GM23338 (cell line): ENCODE data around the gene IL22RA2. TPM values are rescaled to one million over a fixed set of nuclear protein-coding genes. Genes with fewer than 3 reads are reported as not detected.

Experiments
- ATAC-seq: fragments of 200-7000 bp; cut with Tn5 transposase; 3 replicates; pipeline ENCODE4 v1.9.1; 2020
- DNase-seq: peaks from one replicate; pipeline ENCODE4 v3.0.0-alpha.2; 2015; ENCODE audit warnings: low spot score
- H2AFZ ChIP-seq: fragments of 200-600 bp; sonication (generic); 2 replicates; pipeline ENCODE4 v1.8.0; 2016; ENCODE audit warnings: antibody characterized with exemption, mild to moderate bottlenecking, moderate library complexity
- H3F3A ChIP-seq: fragments of 200-600 bp; sonication (generic); replicated peaks from 2 replicates; pipeline ENCODE4 v1.8.0; 2017; ENCODE audit warnings: antibody characterized with exemption, mixed run types, low read depth
- H3K27ac ChIP-seq: fragments of 200-600 bp; sonication (generic); 2 replicates; pipeline ENCODE4 v1.6.1; 2016; ENCODE audit warnings: low read depth
- H3K27me3 ChIP-seq: fragments of 200-600 bp; sonication (generic); 2 replicates; pipeline ENCODE4 v1.8.0; 2016; ENCODE audit warnings: mild to moderate bottlenecking, mixed run types, moderate library complexity; ENCODE audit not compliant: insufficient read depth
- H3K36me3 ChIP-seq: fragments of 200-600 bp; sonication (generic); 2 replicates; pipeline ENCODE4 v1.8.0; 2016; ENCODE audit warnings: mild to moderate bottlenecking; ENCODE audit not compliant: insufficient read depth
- H3K4me1 ChIP-seq: fragments of 200-600 bp; sonication (generic); 2 replicates; pipeline ENCODE4 v1.8.0; 2016; ENCODE audit warnings: mild to moderate bottlenecking, moderate library complexity; ENCODE audit not compliant: insufficient read depth
- H3K4me2 ChIP-seq: fragments of 200-600 bp; sonication (generic); 2 replicates; pipeline ENCODE4 v1.7.1; 2017; ENCODE audit warnings: mixed run types
- H3K4me3 ChIP-seq: fragments of 200-600 bp; sonication (generic); 2 replicates; pipeline ENCODE4 v1.6.1; 2016; ENCODE audit warnings: mixed run types
- H3K79me2 ChIP-seq: fragments of 200-600 bp; sonication (generic); replicated peaks from 2 replicates; pipeline ENCODE4 v1.8.0; 2017; ENCODE audit warnings: mild to moderate bottlenecking; ENCODE audit not compliant: insufficient read depth
- H3K9me2 ChIP-seq: fragments of 200-600 bp; sonication (generic); 2 replicates; pipeline ENCODE4 v1.8.0; 2017; ENCODE audit not compliant: insufficient read depth
- H4K20me1 ChIP-seq: fragments of 200-600 bp; sonication (generic); replicated peaks from 2 replicates; pipeline ENCODE4 v1.8.0; 2017; ENCODE audit warnings: mild to moderate bottlenecking; ENCODE audit not compliant: insufficient read depth
- H3K27ac Mint-ChIP-seq: 2 replicates; pipeline ENCODE4 v1.8.0; 2020; ENCODE audit warnings: inconsistent platforms, mild to moderate bottlenecking, moderate library complexity, mixed read lengths
- H3K27me3 Mint-ChIP-seq: 3 replicates; pipeline ENCODE4 v1.8.0; 2022; ENCODE audit warnings: low read depth, mild to moderate bottlenecking, moderate library complexity, mixed read lengths, inconsistent platforms; ENCODE audit not compliant: insufficient read depth, poor library complexity
- H3K36me3 Mint-ChIP-seq: 3 replicates; pipeline ENCODE4 v1.8.0; 2021; ENCODE audit warnings: low read depth, mild to moderate bottlenecking, inconsistent platforms, moderate library complexity, mixed read lengths
- H3K4me1 Mint-ChIP-seq: 3 replicates; pipeline ENCODE4 v1.8.0; 2020; ENCODE audit warnings: mild to moderate bottlenecking, inconsistent platforms, mixed read lengths
- H3K4me3 Mint-ChIP-seq: 3 replicates; pipeline ENCODE4 v1.8.0; 2021; ENCODE audit warnings: moderate library complexity, mild to moderate bottlenecking, inconsistent platforms, mixed read lengths
- H3K9me3 Mint-ChIP-seq: 3 replicates; pipeline ENCODE4 v1.8.0; 2020; ENCODE audit warnings: moderate library complexity, mild to moderate bottlenecking, inconsistent platforms, mixed read lengths
- JUNB ChIP-seq: IDR thresholded peaks from one replicate; pipeline ENCODE4 v1.6.1; 2016; ENCODE audit warnings: antibody characterized with exemption; ENCODE audit not compliant: unreplicated experiment
- POLR2AphosphoS5 ChIP-seq: IDR thresholded peaks from 2 replicates; pipeline ENCODE4 v1.6.1; 2016; ENCODE audit warnings: antibody characterized with exemption, low read depth
- STAT1 ChIP-seq: IDR thresholded peaks from one replicate; pipeline ENCODE4 v1.6.1; 2016; ENCODE audit warnings: antibody characterized with exemption; ENCODE audit not compliant: unreplicated experiment
- long read RNA-seq: library from polyadenylated mRNA; unstranded; transcript quantifications from one replicate; pipeline ENCODE4 v2.0.0, GENCODE V29; 2020; ENCODE audit not compliant: unreplicated experiment
- polyA plus RNA-seq: library from polyadenylated mRNA; unstranded; fragments of >200 nt; fragmentation: Nextera tagmentation; extraction: Ambion mirVana; gene quantifications from 2 replicates; pipeline ENCODE4 v1.2.1, GENCODE V29; 2016
- total RNA-seq: library from RNA; depleted of rRNA; stranded (reverse); fragments of >200 nt; shearing (Covaris generic); gene quantifications from 2 replicates; pipeline ENCODE4 v1.2.3, GENCODE V29; 2014; rRNA removed
- TF ChIP-seq, protein P1 (sequence below): IDR thresholded peaks from one replicate; pipeline ENCODE4 v1.6.1; 2018; ENCODE audit warnings: antibody characterized with exemption; ENCODE audit not compliant: unreplicated experiment
- TF ChIP-seq, protein P2 (sequence below): IDR thresholded peaks from 2 replicates; pipeline ENCODE4 v1.6.1; 2016; ENCODE audit warnings: antibody characterized with exemption
- TF ChIP-seq, protein P3 (sequence below): fragments of 250-450 bp; sonication (Bioruptor Pico); IDR thresholded peaks from 2 replicates; pipeline ENCODE4 v1.5.0; 2020; ENCODE audit warnings: mild to moderate bottlenecking, moderate library complexity
- TF ChIP-seq, protein P4 (sequence below), 2 experiments: fragments of 200-600 bp in 1 of 2; sonication (generic) in 1 of 2; conservative IDR thresholded peaks; 2 replicates each; pipeline versions ENCODE4 v1.5.1 to v1.6.1; 2016 to 2017; ENCODE audit warnings: antibody characterized with exemption in 2 of 2, low read depth in 2 of 2, mild to moderate bottlenecking in 2 of 2, moderate library complexity in 1 of 2

IL22RA2 gene, protein sequence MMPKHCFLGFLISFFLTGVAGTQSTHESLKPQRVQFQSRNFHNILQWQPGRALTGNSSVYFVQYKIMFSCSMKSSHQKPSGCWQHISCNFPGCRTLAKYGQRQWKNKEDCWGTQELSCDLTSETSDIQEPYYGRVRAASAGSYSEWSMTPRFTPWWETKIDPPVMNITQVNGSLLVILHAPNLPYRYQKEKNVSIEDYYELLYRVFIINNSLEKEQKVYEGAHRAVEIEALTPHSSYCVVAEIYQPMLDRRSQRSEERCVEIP
- total RNA-seq = not detected in 2 replicates
- polyA plus RNA-seq = not detected in 2 replicates
- long read RNA-seq = 0 reads

DNA sequence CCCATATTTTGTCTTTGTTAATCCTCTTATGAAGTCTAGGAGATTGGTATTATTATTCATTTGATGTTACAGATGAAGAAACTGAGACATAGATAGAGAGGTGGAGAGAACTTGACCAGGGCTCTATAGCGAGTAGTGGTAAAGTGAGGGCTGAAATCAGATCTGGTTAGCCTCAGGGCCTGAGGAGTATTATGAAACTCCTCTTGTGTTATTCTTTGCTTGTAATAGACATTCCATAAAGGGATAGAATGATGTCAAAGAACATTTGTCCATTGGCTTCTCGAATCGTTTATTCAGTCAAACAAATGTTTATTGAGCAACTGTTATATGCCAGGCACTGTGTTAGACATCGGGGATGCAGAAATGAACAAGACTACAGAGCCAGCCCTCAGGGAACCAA lies at the start of gene IL22RA2:
Gene IL22RA2 (minus strand): TSS at position 144 of the 400 bp plus-strand sequence. CDS start 11,895 bp downstream, outside the sequence.
- TF ChIP-seq, protein P1, sequence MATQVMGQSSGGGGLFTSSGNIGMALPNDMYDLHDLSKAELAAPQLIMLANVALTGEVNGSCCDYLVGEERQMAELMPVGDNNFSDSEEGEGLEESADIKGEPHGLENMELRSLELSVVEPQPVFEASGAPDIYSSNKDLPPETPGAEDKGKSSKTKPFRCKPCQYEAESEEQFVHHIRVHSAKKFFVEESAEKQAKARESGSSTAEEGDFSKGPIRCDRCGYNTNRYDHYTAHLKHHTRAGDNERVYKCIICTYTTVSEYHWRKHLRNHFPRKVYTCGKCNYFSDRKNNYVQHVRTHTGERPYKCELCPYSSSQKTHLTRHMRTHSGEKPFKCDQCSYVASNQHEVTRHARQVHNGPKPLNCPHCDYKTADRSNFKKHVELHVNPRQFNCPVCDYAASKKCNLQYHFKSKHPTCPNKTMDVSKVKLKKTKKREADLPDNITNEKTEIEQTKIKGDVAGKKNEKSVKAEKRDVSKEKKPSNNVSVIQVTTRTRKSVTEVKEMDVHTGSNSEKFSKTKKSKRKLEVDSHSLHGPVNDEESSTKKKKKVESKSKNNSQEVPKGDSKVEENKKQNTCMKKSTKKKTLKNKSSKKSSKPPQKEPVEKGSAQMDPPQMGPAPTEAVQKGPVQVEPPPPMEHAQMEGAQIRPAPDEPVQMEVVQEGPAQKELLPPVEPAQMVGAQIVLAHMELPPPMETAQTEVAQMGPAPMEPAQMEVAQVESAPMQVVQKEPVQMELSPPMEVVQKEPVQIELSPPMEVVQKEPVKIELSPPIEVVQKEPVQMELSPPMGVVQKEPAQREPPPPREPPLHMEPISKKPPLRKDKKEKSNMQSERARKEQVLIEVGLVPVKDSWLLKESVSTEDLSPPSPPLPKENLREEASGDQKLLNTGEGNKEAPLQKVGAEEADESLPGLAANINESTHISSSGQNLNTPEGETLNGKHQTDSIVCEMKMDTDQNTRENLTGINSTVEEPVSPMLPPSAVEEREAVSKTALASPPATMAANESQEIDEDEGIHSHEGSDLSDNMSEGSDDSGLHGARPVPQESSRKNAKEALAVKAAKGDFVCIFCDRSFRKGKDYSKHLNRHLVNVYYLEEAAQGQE = no peak
- peaks cover 18% of the 10 kb centered on the region; the same call in 2 of the 3 replicates for H3K36me3 Mint-ChIP-seq
- H3K4me3 ChIP-seq = no peak within 1 kb of the TSS
- H3F3A ChIP-seq = no peaks in the 10 kb centered on the region
- H4K20me1 ChIP-seq = no peaks in the 10 kb centered on the region
- peaks cover 29% of the 10 kb centered on the region for H3K4me1 ChIP-seq
- H2AFZ ChIP-seq = no peak within 1 kb of the TSS
- no peak within 1 kb of the TSS for H3K27ac Mint-ChIP-seq
- ATAC-seq = no peak
- H3K36me3 ChIP-seq = no peaks in the 10 kb centered on the region
- H3K27me3 Mint-ChIP-seq = peaks cover 4% of the 10 kb centered on the region
- H3K27me3 ChIP-seq = no peaks in the 10 kb centered on the region
- H3K27ac ChIP-seq = no peak within 1 kb of the TSS
- H3K4me1 Mint-ChIP-seq = peaks cover 19% of the 10 kb centered on the region
- H3K4me2 ChIP-seq = peak within 1 kb of the TSS; percentile 52
- H3K4me3 Mint-ChIP-seq = 0 out of 3 replicates have a peak within 1 kb of the TSS, but pooled peaks have one; percentile 33
- H3K79me2 ChIP-seq = no peaks in the 10 kb centered on the region
- no peak for DNase-seq
- peaks cover 14% of the 10 kb centered on the region for H3K9me2 ChIP-seq
- H3K9me3 Mint-ChIP-seq = peaks cover 39% of the 10 kb centered on the region

DNA sequence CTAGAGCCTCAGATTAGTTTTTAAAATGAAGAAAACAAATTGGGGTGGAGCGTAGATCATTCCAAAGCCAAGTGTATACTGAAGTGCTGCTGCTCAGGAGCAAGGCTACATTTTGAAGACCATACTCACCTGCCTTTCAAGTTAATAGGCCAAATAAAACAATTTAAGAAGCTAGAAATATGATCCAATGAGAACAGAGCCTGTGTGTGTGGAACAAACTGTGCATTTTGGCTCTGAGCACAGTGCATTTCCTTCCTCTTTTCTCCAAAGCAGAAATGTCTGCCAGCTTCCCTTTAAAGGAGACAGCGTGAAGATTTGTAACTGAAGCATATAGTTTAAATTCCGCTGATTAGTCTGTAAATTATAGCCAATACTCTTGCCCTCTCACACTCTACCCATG lies 48.9 kb upstream of the IL22RA2 start:
- Histone ChIP-seq H3K9me2 (no peaks in the 10 kb centered on the region; the same call in none of the 2 replicates), H4K20me1 (peaks cover 13% of the 10 kb centered on the region), H3F3A (no peaks in the 10 kb centered on the region), H3K36me3 (no peaks in the 10 kb centered on the region), H3K4me1 (peaks cover 13% of the 10 kb centered on the region), H3K27ac (no peak overlapping the region), H3K79me2 (peaks cover 16% of the 10 kb centered on the region), H3K4me3 (no peak overlapping the region), H3K27me3 (no peaks in the 10 kb centered on the region), H3K4me2 (no peak overlapping the region), H2AFZ (no peak overlapping the region)
- no peaks in the 10 kb centered on the region for H3K27me3 Mint-ChIP-seq
- no peaks in the 10 kb centered on the region; the same call in 2 of the 3 replicates for H3K36me3 Mint-ChIP-seq
- H3K27ac Mint-ChIP-seq = no peak overlapping the region
- no peak overlapping the region for H3K4me3 Mint-ChIP-seq
- H3K4me1 Mint-ChIP-seq = peaks cover 11% of the 10 kb centered on the region
- H3K9me3 Mint-ChIP-seq = no peaks in the 10 kb centered on the region
- no peak for DNase-seq
- ATAC-seq = no peak
- no peak for TF ChIP-seq JUNB
- TF ChIP-seq STAT1 = no peak
- TF ChIP-seq, protein P2, sequence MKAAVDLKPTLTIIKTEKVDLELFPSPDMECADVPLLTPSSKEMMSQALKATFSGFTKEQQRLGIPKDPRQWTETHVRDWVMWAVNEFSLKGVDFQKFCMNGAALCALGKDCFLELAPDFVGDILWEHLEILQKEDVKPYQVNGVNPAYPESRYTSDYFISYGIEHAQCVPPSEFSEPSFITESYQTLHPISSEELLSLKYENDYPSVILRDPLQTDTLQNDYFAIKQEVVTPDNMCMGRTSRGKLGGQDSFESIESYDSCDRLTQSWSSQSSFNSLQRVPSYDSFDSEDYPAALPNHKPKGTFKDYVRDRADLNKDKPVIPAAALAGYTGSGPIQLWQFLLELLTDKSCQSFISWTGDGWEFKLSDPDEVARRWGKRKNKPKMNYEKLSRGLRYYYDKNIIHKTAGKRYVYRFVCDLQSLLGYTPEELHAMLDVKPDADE = no peak
- TF ChIP-seq, protein P3, sequence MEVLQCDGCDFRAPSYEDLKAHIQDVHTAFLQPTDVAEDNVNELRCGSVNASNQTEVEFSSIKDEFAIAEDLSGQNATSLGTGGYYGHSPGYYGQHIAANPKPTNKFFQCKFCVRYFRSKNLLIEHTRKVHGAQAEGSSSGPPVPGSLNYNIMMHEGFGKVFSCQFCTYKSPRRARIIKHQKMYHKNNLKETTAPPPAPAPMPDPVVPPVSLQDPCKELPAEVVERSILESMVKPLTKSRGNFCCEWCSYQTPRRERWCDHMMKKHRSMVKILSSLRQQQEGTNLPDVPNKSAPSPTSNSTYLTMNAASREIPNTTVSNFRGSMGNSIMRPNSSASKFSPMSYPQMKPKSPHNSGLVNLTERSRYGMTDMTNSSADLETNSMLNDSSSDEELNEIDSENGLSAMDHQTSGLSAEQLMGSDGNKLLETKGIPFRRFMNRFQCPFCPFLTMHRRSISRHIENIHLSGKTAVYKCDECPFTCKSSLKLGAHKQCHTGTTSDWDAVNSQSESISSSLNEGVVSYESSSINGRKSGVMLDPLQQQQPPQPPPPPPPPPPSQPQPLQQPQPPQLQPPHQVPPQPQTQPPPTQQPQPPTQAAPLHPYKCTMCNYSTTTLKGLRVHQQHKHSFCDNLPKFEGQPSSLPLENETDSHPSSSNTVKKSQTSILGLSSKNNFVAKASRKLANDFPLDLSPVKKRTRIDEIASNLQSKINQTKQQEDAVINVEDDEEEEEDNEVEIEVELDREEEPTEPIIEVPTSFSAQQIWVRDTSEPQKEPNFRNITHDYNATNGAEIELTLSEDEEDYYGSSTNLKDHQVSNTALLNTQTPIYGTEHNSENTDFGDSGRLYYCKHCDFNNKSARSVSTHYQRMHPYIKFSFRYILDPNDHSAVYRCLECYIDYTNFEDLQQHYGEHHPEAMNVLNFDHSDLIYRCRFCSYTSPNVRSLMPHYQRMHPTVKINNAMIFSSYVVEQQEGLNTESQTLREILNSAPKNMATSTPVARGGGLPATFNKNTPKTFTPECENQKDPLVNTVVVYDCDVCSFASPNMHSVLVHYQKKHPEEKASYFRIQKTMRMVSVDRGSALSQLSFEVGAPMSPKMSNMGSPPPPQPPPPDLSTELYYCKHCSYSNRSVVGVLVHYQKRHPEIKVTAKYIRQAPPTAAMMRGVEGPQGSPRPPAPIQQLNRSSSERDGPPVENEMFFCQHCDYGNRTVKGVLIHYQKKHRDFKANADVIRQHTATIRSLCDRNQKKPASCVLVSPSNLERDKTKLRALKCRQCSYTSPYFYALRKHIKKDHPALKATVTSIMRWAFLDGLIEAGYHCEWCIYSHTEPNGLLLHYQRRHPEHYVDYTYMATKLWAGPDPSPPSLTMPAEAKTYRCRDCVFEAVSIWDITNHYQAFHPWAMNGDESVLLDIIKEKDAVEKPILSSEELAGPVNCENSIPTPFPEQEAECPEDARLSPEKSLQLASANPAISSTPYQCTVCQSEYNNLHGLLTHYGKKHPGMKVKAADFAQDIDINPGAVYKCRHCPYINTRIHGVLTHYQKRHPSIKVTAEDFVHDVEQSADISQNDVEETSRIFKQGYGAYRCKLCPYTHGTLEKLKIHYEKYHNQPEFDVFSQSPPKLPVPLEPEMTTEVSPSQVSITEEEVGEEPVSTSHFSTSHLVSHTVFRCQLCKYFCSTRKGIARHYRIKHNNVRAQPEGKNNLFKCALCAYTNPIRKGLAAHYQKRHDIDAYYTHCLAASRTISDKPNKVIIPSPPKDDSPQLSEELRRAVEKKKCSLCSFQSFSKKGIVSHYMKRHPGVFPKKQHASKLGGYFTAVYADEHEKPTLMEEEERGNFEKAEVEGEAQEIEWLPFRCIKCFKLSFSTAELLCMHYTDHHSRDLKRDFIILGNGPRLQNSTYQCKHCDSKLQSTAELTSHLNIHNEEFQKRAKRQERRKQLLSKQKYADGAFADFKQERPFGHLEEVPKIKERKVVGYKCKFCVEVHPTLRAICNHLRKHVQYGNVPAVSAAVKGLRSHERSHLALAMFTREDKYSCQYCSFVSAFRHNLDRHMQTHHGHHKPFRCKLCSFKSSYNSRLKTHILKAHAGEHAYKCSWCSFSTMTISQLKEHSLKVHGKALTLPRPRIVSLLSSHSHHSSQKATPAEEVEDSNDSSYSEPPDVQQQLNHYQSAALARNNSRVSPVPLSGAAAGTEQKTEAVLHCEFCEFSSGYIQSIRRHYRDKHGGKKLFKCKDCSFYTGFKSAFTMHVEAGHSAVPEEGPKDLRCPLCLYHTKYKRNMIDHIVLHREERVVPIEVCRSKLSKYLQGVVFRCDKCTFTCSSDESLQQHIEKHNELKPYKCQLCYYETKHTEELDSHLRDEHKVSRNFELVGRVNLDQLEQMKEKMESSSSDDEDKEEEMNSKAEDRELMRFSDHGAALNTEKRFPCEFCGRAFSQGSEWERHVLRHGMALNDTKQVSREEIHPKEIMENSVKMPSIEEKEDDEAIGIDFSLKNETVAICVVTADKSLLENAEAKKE (CRISPR knock-in tag) = no peak
- TF ChIP-seq, protein P4, sequence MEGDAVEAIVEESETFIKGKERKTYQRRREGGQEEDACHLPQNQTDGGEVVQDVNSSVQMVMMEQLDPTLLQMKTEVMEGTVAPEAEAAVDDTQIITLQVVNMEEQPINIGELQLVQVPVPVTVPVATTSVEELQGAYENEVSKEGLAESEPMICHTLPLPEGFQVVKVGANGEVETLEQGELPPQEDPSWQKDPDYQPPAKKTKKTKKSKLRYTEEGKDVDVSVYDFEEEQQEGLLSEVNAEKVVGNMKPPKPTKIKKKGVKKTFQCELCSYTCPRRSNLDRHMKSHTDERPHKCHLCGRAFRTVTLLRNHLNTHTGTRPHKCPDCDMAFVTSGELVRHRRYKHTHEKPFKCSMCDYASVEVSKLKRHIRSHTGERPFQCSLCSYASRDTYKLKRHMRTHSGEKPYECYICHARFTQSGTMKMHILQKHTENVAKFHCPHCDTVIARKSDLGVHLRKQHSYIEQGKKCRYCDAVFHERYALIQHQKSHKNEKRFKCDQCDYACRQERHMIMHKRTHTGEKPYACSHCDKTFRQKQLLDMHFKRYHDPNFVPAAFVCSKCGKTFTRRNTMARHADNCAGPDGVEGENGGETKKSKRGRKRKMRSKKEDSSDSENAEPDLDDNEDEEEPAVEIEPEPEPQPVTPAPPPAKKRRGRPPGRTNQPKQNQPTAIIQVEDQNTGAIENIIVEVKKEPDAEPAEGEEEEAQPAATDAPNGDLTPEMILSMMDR (conservative IDR thresholded peaks at IDR 0.05; ENCODE audit: low read depth in 2 of 2) = no peak
- no peak for TF ChIP-seq POLR2AphosphoS5
